ENCODE data around the gene AKIRIN1.

DNA sequence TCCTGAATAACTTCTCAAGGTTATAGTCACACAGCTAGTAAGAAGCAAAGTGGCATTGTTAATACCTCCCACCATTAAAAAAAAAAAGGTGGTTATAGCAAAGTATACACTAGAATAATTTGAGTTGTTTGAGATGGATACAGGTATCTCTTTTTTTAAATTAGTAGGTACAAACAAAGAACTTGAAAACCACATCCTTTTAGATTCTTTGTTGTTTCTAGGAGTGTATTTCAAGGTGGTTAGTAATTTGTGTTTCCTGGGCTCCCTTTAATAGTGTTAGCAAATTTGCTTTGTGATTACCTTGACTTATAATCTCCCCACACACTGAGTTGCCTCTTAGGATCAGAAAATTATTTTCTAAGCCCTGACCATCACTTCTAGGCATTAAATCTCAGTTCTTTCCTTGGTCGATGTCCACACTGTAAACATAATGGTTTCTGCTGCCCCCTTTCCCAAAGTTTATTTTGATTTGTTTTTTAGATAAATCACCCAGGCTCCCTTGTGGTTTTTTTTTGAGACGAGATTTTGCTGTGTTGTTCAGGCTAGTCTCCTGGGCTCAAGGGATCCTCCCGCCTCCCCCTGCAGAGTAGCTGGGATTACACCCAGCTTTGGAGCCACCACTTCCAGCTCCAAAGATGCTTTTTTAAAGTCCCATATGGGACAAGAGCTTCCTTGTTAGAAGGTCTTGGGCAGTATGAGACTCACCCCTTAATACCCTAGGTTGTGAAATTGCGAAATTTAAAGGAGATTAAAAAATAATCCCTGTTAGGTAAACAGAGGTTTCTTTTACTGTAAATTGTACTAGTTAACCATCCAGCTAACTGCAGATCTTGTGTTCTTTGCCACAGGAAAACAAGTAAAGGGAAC lies 6.2 kb downstream of the AKIRIN1 start:
- TF ChIP-seq CTCF (IDR thresholded peaks at IDR 0.05): no peak
- no peak for TF ChIP-seq POLR2A (IDR thresholded peaks at IDR 0.05)
